ENCODE data around the gene DGCR2.
"Not testable (repeated sequence)": the region's sequence is repeated elsewhere in the genome, so short reads cannot be mapped to it uniquely, and the experiment has no call there.

Gene DGCR2

DNA sequence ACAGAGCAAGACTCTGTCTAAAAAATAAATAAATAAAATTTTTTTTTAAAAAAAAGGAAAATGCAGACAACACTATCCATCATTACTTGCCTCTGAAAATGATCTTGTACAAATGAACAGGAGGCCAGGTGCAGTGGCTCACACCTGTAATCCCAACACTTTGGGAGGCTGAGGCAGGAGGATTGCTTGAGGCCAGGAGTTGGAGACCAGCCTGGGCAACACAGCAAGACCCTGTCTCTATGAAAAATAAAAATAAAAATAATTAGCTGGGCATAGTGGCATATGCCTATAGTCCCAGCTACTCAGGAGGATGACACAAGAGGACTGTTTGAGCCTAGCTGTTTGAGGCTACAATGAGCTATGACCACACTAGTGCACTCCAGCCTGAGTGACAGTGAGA is 49.4 kb downstream of the DGCR2 start:
- not testable (repeated sequence) for DNase-seq

GRCh38 chr22:19070397-19071169 is 51.6 kb downstream of the DGCR2 start:
- DNase-seq, result no peak

DNA sequence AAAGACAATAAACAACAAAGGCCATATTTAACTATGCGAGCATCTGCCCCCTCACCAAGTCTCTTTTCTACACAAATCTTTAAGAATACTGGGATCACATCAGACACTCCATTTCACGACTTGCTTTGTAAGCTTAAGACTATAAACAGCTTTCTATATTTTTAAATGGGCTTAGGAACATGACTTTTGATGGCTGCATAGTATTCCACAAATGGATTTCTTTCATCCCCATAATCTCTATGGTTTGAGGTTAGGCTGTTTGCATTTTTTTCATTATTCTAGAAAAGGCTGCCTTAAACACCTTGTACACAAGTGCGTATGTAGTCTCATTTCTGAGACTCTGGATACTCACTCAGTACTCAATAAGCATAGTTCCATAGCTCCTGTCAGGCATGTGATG is 52.8 kb downstream of the DGCR2 start:
- no peak for DNase-seq

DNA sequence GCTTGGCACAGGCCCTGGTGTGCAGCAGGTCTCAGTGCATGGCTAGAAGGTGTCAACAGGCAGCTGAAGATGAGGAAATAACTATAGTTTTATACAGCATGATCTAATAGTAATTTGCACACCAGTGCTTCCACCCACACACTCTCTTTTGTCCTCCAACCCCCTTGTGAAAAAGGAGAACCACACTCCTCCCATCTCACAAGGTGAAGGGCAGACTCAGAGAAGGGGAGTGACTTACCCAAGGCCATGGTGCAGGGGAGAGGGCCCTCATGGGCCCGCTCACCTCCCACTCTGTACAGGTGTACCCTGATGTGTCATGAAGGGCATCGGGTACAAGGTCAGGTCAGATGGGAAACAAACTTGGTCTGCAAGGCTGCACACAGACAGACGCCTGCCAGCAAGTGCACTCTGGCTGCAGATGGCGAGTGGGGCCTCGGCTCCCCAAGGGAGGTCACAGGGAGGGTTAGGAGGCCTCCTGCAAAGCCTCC is 53.4 kb downstream of the DGCR2 start:
- DNase-seq, result no peak

GRCh38 chr22:19067696-19068348 is 54.4 kb downstream of the DGCR2 start:
- no peak for DNase-seq

- peak; percentile 12 for DNase-seq
These were observed 55.5 kb downstream of the DGCR2 start for GRCh38 chr22:19066531-19067271.

GRCh38 chr22:19065929-19066328 is 56.3 kb downstream of the DGCR2 start:
- no peak for DNase-seq

- no peak for DNase-seq
These were observed 56.8 kb downstream of the DGCR2 start for GRCh38 chr22:19065298-19065859.

GRCh38 chr22:19064354-19065054 is 57.7 kb downstream of the DGCR2 start:
- no peak for DNase-seq

DNA sequence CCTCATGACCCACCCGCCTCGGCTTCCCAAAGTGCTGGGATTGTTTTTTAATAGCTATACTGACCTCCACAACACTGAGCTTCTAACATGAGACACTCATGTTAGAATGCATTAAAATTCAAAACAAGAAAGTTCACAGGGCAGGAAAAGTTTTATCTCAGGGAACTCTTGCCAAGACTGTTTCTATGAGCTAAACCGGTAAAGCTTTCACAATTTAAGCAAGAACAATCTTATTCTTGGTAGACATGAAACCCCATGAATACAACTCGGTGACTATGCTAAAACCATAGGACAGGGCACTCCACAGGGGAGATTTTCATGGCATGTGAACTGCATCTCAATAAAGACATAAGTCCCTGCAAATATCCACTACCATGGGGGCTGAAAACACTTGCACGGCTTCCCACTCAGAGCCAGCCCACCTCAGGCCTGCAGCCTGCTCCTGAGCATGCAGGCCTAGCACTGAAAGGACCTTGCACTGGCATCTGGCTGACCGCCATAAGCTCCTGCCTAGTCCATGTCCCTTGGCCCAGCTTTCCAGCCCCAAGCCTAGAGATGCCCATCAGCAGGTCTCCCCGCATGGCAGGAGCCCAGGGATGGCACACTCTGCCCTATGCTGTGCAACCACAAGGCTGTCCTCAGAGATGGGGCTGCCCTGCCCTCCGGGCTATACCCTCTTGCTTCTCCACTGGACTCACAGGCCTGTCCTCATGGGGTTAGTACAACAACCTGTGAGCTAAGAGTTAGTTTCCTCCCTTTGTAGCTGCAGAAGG is 58.4 kb downstream of the DGCR2 start:
- DNase-seq, result no peak

DNA sequence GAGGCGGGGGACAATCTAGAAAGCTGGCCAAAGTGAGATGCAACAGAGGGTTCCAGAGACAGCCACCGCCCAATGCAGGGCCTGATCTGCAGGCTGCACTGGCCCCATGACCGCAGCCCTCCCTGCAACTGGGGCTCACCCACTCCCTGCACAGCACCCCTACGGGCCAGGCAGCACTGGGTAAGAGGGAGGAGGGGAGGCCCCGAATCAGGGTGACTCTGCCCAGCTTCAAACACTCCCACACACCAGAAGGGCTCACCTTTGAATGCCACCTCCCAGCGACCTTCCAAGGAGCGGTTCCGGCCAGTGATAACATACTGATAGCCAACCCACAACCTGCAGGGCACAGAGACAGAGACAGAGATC is 59.3 kb downstream of the DGCR2 start:
- DNase-seq, result no peak

- DNase-seq, result no peak
These were observed 59.9 kb downstream of the DGCR2 start for GRCh38 chr22:19062139-19062942.

DNA sequence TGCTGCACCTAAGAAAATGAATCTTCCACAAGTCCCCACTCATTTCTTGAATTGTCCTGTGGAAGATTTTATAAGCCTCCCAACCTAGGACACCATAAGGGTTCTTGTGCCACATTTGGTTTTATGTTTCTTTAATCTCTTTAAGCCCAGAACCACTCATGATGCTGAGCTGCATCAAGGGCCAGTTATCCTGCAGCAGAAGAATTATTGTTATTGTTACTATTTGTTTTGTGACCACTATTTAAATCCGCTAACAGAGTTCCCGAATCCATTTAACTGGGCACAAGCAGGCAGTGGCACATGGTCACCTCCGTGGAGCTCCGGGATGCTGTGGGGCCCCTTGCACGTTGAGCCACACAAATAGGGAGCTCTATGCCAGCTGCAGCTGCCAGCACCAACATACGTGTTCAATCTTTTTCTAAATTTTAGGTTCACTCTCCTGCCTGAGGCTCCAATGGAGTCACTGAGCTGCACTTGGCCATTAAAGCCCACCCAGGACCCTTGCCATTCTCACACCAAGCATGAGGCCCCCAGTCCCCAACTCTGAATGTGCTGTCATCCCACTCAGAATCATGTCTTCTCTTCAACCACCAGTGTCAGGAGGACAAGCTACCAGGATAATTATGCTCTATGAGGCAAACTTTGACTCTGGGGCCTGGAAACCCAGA is 60.6 kb downstream of the DGCR2 start:
- DNase-seq, result no peak

- DNase-seq, result no peak
These were observed 61.7 kb downstream of the DGCR2 start for GRCh38 chr22:19060356-19061009.

GRCh38 chr22:19059481-19060278 is 62.5 kb downstream of the DGCR2 start:
- no peak for DNase-seq

DNA sequence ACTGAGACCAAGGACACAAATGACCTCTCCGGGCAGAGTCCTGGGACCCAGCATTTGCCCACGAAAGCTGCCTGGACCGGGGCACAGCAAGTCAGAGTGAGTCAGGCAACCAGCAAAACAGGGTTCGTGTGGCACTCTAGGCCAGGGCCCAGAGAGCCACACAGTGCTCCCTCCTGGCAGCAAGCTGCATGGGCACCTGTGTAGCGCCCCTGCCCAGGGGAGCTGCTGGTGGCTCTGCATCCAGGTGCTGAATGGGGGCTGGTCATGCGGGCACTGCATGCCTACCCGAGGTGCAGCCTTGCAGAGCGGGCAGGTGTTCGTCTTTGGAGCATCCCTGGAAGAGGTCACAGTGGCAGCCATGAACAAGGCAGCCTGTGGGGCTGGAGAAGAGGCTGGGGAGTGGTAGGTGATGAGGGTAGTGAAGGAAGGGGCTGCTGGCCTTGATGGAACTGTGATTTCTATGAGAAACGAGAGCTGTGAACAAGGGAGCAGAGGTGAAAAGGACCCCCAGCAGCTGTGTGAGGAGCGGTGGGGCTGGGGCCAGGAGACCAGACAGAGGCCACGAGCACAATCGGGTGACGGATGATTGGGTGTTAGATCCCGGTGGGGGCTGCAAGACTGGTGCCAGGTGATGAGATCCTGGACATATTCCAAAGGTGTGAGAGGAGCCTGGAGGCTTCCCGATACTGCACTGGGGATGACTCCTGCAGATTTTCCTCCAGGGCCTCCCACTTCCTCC is 63.3 kb downstream of the DGCR2 start:
- DNase-seq, result no peak

- no peak for DNase-seq
These were observed 64.2 kb downstream of the DGCR2 start for GRCh38 chr22:19057999-19058491.

DNA sequence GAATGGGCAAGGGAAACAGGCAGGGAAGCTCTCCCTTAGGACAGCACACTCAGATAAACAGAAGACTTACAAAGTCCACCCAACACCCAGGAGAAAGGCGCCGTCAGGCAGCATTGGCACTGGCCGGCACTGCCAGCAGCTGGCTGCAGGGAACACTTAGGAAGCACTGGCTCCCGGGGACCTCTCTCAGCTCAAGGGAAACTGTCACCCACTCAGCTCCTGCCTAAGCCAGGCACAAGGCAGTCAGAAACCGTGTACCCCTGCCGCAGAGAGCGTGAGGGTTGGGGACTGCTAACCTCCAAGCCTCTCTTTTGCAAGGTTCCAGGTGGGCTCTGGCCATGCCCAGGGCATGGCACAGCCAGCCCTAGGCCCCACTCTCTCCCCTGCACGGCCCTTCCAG is 64.7 kb downstream of the DGCR2 start:
- no peak for DNase-seq

Data from amniotic stem cell (primary cell).